Stimulated activated CD4-positive, alpha-beta T cell treated with anti-CD3 and anti-CD28 coated beads, Interleukin-1b, Interleukin-23, amount 100 ng/mL, for 48 hours (primary cell): Measurements from ENCODE around the gene ITGBL1.

Source experiments
- DNase-seq: peaks from one replicate; pipeline ENCODE4 v3.0.0-alpha.2; 2020

Gene ITGBL1

GRCh38 chr13:101707659-101708058 is 255.2 kb downstream of the ITGBL1 start:
- no peak for DNase-seq

- DNase-seq, result no peak
Observed at GRCh38 chr13:101708115-101708514, 255.6 kb downstream of the ITGBL1 start.

- DNase-seq, result no peak
Observed at GRCh38 chr13:101709952-101710351, 257.5 kb downstream of the ITGBL1 start.

- DNase-seq, result no peak
Observed at GRCh38 chr13:101711307-101712025, 259.0 kb downstream of the ITGBL1 start.

GRCh38 chr13:101712026-101712348 is 259.5 kb downstream of the ITGBL1 start:
- no peak for DNase-seq

GRCh38 chr13:101714195-101714594 is 261.7 kb downstream of the ITGBL1 start:
- no peak for DNase-seq

- DNase-seq, result no peak
Observed at GRCh38 chr13:101717353-101717752, 264.9 kb downstream of the ITGBL1 start.

- no peak for DNase-seq
Observed at GRCh38 chr13:101718496-101718895, 266.0 kb downstream of the ITGBL1 start.

GRCh38 chr13:101726681-101727080 is 274.2 kb downstream of the ITGBL1 start:
- no peak for DNase-seq

- no peak for DNase-seq
Observed at GRCh38 chr13:101727118-101727517, 274.6 kb downstream of the ITGBL1 start.

GRCh38 chr13:101728021-101728420 is 275.5 kb downstream of the ITGBL1 start:
- no peak for DNase-seq

GRCh38 chr13:101728615-101729014 is 276.1 kb downstream of the ITGBL1 start:
- no peak for DNase-seq

GRCh38 chr13:101730420-101731000 is 278.0 kb downstream of the ITGBL1 start:
- no peak for DNase-seq

GRCh38 chr13:101736566-101736965 is 284.1 kb downstream of the ITGBL1 start:
- no peak for DNase-seq

- no peak for DNase-seq
Observed at GRCh38 chr13:101738336-101738735, 285.9 kb downstream of the ITGBL1 start.

- DNase-seq, result no peak
Observed at GRCh38 chr13:101739382-101740178, 287.1 kb downstream of the ITGBL1 start.

GRCh38 chr13:101746513-101746912 is 294.0 kb downstream of the ITGBL1 start:
- no peak for DNase-seq

GRCh38 chr13:101747039-101747438 is 294.6 kb downstream of the ITGBL1 start:
- DNase-seq, result no peak

GRCh38 chr13:101749584-101749983 is 297.1 kb downstream of the ITGBL1 start:
- no peak for DNase-seq

- DNase-seq, result no peak
Observed at GRCh38 chr13:101751488-101751887, 299.0 kb downstream of the ITGBL1 start.

GRCh38 chr13:101752432-101752831 is 300.0 kb downstream of the ITGBL1 start:
- DNase-seq, result no peak

- no peak for DNase-seq
Observed at GRCh38 chr13:101755228-101755887, 302.9 kb downstream of the ITGBL1 start.

GRCh38 chr13:101757446-101758039 is 305.1 kb downstream of the ITGBL1 start:
- DNase-seq, result no peak
